ENCODE results near the gene SOAT2.

SOAT2 gene

DNA sequence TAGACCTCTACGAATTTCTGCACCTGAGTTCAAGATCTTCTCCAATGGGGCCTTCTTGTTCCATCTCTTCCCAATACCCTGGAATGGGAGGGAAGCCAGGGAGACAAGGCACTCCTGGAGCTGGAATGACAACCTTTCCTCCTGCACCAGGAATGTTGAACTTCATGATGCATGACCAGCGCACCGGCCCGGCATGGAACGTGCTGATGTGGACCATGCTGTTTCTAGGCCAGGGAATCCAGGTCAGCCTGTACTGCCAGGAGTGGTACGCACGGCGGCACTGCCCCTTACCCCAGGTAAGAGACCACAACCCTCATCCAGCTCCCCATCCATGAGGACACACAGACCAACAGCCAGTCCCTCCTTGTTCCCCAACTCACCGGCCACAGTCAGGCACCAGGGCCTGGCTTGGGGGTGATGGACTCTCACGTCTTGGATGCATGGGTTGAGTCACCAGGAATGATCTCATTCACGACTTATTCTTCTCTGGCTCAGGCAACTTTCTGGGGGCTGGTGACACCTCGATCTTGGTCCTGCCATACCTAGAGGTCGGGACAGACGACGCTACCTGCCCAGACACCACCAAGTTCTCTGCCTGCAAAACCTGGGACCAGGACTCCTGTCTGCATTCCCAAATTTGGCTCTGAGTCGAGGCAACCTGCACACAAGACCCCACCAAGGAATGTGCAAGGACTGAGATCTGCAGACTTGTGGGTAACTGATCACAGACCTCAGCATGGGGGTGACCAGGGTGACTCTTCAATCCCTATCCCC, 20.5 kb downstream of the SOAT2 start:
- DNase-seq (ENCODE audit: low read depth), result no peak
- TF ChIP-seq CTCF (IDR thresholded peaks at IDR 0.05; ENCODE audit: control insufficient read depth, extremely low read depth, insufficient read depth), result no peak
- no peak overlapping the region for H3K4me3 ChIP-seq (ENCODE audit: low read depth, low read length)

GRCh38 chr12:53124352-53124723, 21.1 kb downstream of the SOAT2 start:
- no peak for TF ChIP-seq CTCF (IDR thresholded peaks at IDR 0.05; ENCODE audit: control insufficient read depth, extremely low read depth, insufficient read depth)
- no peak overlapping the region for H3K4me3 ChIP-seq (ENCODE audit: low read depth, low read length)
- no peak for DNase-seq (ENCODE audit: low read depth)

DNA sequence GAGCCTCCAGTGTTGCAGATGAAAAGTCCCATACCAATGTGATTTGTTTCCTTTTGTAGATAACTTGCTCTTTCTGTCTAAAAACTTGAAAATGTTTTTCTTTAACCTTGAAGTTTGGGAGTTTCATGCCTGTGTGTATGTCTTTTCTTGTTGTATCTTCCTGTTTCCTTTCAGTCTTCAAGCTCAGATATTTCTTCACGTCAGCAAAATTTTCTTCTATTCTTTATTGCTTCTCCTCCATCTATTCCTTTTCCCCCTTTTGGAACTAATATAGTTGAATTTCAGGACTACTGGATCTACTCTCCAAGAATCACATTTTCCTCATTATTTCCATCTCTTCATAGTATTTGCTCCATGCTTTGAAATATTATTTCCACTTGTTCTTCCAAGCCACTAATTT, 23.9 kb downstream of the SOAT2 start:
- DNase-seq (ENCODE audit: low read depth), result no peak
- TF ChIP-seq CTCF (IDR thresholded peaks at IDR 0.05; ENCODE audit: control insufficient read depth, extremely low read depth, insufficient read depth), result no peak
- no peak overlapping the region for H3K4me3 ChIP-seq (ENCODE audit: low read depth, low read length)

- DNase-seq (ENCODE audit: low read depth), result no peak
- no peak for TF ChIP-seq CTCF (IDR thresholded peaks at IDR 0.05; ENCODE audit: control insufficient read depth, extremely low read depth, insufficient read depth)
- H3K4me3 ChIP-seq (ENCODE audit: low read depth, low read length), result no peak overlapping the region
Observed at GRCh38 chr12:53128780-53129569, 25.7 kb downstream of the SOAT2 start.

- no peak for DNase-seq (ENCODE audit: low read depth)
- no peak overlapping the region for H3K4me3 ChIP-seq (ENCODE audit: low read depth, low read length)
- no peak for TF ChIP-seq CTCF (IDR thresholded peaks at IDR 0.05; ENCODE audit: control insufficient read depth, extremely low read depth, insufficient read depth)
Observed at GRCh38 chr12:53131844-53132243, 28.6 kb downstream of the SOAT2 start.

DNA sequence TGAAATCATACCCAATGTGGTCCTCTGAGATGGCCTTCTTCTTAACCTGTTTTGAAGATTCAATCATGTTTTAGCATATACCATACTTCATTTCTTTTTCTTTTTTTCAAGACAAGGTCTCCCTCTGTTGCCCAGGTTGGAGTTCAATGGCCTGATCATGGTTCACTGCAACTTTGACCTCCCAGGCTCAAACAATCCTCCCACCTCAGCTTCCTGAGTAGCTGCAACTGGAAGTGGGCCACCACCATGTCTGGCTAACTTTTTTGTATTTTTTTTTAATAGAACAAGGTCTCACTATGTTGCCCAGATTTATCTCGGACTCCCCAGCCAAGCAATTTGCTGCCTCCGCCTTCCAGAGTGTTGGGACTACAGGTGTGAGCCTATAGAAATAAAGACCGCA, 30.4 kb downstream of the SOAT2 start:
- no peak overlapping the region for H3K4me3 ChIP-seq (ENCODE audit: low read depth, low read length)
- TF ChIP-seq CTCF (IDR thresholded peaks at IDR 0.05; ENCODE audit: control insufficient read depth, extremely low read depth, insufficient read depth), result no peak
- no peak for DNase-seq (ENCODE audit: low read depth)

Measured in LNCaP clone FGC (cell line).